IMR-90 (cell line): ENCODE data around the gene CCDC85B. TPM values are rescaled to one million over a fixed set of nuclear protein-coding genes. Genes with fewer than 3 reads are reported as not detected.

ENCODE experiments used
- polyA plus RNA-seq, 3 experiments: library from polyadenylated mRNA; depleted of rRNA; stranded (reverse); fragments of >200 nt; gene quantifications; 2 replicates each; pipeline ENCODE4 v1.2.3, GENCODE V29; 2012; ENCODE audit warnings: low replicate concordance in 1 of 3
- total RNA-seq: library from RNA; depleted of rRNA; stranded (reverse); fragments of >200 nt; gene quantifications from 2 replicates; pipeline ENCODE4 v1.2.3, GENCODE V29; 2012; rRNA removed

The CCDC85B gene
- total and polyA plus RNA-seq, 2 of the 4 experiments (the other 2 are of a cell fraction) = 17.6 to 35.4 TPM

Other genes starting within 250 kb of the CCDC85B start
- 8.6 and 8.9 TPM in 2 replicates for gene RELA, start 227.8 kb upstream of the CCDC85B start, total RNA-seq
- gene RELA, start 227.8 kb upstream of the CCDC85B start, polyA plus RNA-seq (2012; rRNA removed) = 51.0 and 53.0 TPM in 2 replicates
- gene KAT5, start 178.4 kb upstream of the CCDC85B start, total RNA-seq = 28.6 and 33.3 TPM in 2 replicates
- 34.2 and 41.1 TPM in 2 replicates for gene KAT5, start 178.4 kb upstream of the CCDC85B start, polyA plus RNA-seq (2012; rRNA removed)
- 40.0 and 69.4 TPM in 2 replicates for gene RNASEH2C, start 169.9 kb upstream of the CCDC85B start, total RNA-seq
- gene RNASEH2C, start 169.9 kb upstream of the CCDC85B start, polyA plus RNA-seq (2012; rRNA removed) = 34.8 and 46.3 TPM in 2 replicates
- gene AP5B1, start 109.7 kb upstream of the CCDC85B start, total RNA-seq = 2.2 and 2.5 TPM in 2 replicates
- gene AP5B1, start 109.7 kb upstream of the CCDC85B start, polyA plus RNA-seq (2012; rRNA removed) = 5.0 and 6.0 TPM in 2 replicates
- not detected in 2 replicates for gene OVOL1, start 103.6 kb upstream of the CCDC85B start, total RNA-seq
- gene OVOL1, start 103.6 kb upstream of the CCDC85B start, polyA plus RNA-seq (2012; rRNA removed) = not detected in 2 replicates
- 0.36 TPM in 1 of 2 replicates, not detected in the other for gene SNX32, start 56.7 kb upstream of the CCDC85B start, total RNA-seq
- 0.69 and 0.79 TPM in 2 replicates for gene SNX32, start 56.7 kb upstream of the CCDC85B start, polyA plus RNA-seq (2012; rRNA removed)
- 919 and 960 TPM in 2 replicates for gene CFL1, start 32.5 kb upstream of the CCDC85B start, total RNA-seq
- gene CFL1, start 32.5 kb upstream of the CCDC85B start, polyA plus RNA-seq (2012; rRNA removed) = 2,231 and 2,466 TPM in 2 replicates
- gene MUS81, start 30.2 kb upstream of the CCDC85B start, total RNA-seq = 22.5 and 23.7 TPM in 2 replicates
- 47.9 and 57.0 TPM in 2 replicates for gene MUS81, start 30.2 kb upstream of the CCDC85B start, polyA plus RNA-seq (2012; rRNA removed)
- gene EFEMP2, start 17.9 kb upstream of the CCDC85B start, total RNA-seq = 62.7 and 69.2 TPM in 2 replicates
- 431 and 601 TPM in 2 replicates for gene EFEMP2, start 17.9 kb upstream of the CCDC85B start, polyA plus RNA-seq (2012; rRNA removed)
- 0.18 TPM in 1 of 2 replicates, not detected in the other for gene CTSW, start 10.8 kb upstream of the CCDC85B start, total RNA-seq
- 0.07 and 0.23 TPM in 2 replicates for gene CTSW, start 10.8 kb upstream of the CCDC85B start, polyA plus RNA-seq (2012; rRNA removed)
- 119 and 182 TPM in 2 replicates for gene FIBP, start 2.2 kb upstream of the CCDC85B start, total RNA-seq
- 141 and 163 TPM in 2 replicates for gene FIBP, start 2.2 kb upstream of the CCDC85B start, polyA plus RNA-seq (2012; rRNA removed)
- gene FOSL1, start 9.7 kb downstream of the CCDC85B start, total RNA-seq = 17.2 and 26.1 TPM in 2 replicates
- 97.4 and 107 TPM in 2 replicates for gene FOSL1, start 9.7 kb downstream of the CCDC85B start, polyA plus RNA-seq (2012; rRNA removed)
- 19.4 and 20.3 TPM in 2 replicates for gene C11orf68, start 28.4 kb downstream of the CCDC85B start, total RNA-seq
- 96.1 and 104 TPM in 2 replicates for gene C11orf68, start 28.4 kb downstream of the CCDC85B start, polyA plus RNA-seq (2012; rRNA removed)
- 237 and 339 TPM in 2 replicates for gene DRAP1, start 28.8 kb downstream of the CCDC85B start, total RNA-seq
- 344 and 428 TPM in 2 replicates for gene DRAP1, start 28.8 kb downstream of the CCDC85B start, polyA plus RNA-seq (2012; rRNA removed)
- gene TSGA10IP, start 54.8 kb downstream of the CCDC85B start, total RNA-seq = under 0.01 TPM in 1 of 2 replicates, not detected in the other
- gene TSGA10IP, start 54.8 kb downstream of the CCDC85B start, polyA plus RNA-seq (2012; rRNA removed) = 0.19 and 0.21 TPM in 2 replicates
- 25.5 and 32.5 TPM in 2 replicates for gene SART1, start 71.1 kb downstream of the CCDC85B start, total RNA-seq
- 42.2 and 43.5 TPM in 2 replicates for gene SART1, start 71.1 kb downstream of the CCDC85B start, polyA plus RNA-seq (2012; rRNA removed)
- 43.0 and 62.6 TPM in 2 replicates for gene EIF1AD, start 111.5 kb downstream of the CCDC85B start, total RNA-seq
- 30.0 and 32.5 TPM in 2 replicates for gene EIF1AD, start 111.5 kb downstream of the CCDC85B start, polyA plus RNA-seq (2012; rRNA removed)
- gene BANF1, start 111.8 kb downstream of the CCDC85B start, total RNA-seq = 35.0 and 36.6 TPM in 2 replicates
- 242 and 249 TPM in 2 replicates for gene BANF1, start 111.8 kb downstream of the CCDC85B start, polyA plus RNA-seq (2012; rRNA removed)
- gene CST6, start 121.3 kb downstream of the CCDC85B start, total RNA-seq = 0.28 and 0.54 TPM in 2 replicates
- gene CST6, start 121.3 kb downstream of the CCDC85B start, polyA plus RNA-seq (2012; rRNA removed) = 3.0 and 4.9 TPM in 2 replicates
- 0.18 and 0.28 TPM in 2 replicates for gene CATSPER1, start 135.8 kb downstream of the CCDC85B start, total RNA-seq
- 0.91 and 1.0 TPM in 2 replicates for gene CATSPER1, start 135.8 kb downstream of the CCDC85B start, polyA plus RNA-seq (2012; rRNA removed)
- not detected in 2 replicates for gene GAL3ST3, start 158.5 kb downstream of the CCDC85B start, total RNA-seq
- gene GAL3ST3, start 158.5 kb downstream of the CCDC85B start, polyA plus RNA-seq (2012; rRNA removed) = 0.19 TPM in 2 replicates
- gene SF3B2, start 161.7 kb downstream of the CCDC85B start, total RNA-seq = 120 and 164 TPM in 2 replicates
- 110 and 122 TPM in 2 replicates for gene SF3B2, start 161.7 kb downstream of the CCDC85B start, polyA plus RNA-seq (2012; rRNA removed)
- 7.3 and 8.6 TPM in 2 replicates for gene PACS1, start 179.6 kb downstream of the CCDC85B start, total RNA-seq
- 29.0 and 32.0 TPM in 2 replicates for gene PACS1, start 179.6 kb downstream of the CCDC85B start, polyA plus RNA-seq (2012; rRNA removed)